Hypothalamus (tissue), 51 donors: Measurements from ENCODE around the gene DNHD1.

Experiments used
- DNase-seq, 51 donors: peaks; one replicate each; lab custom pipeline; 2025; lab: John Stamatoyannopoulos, UW

The DNHD1 gene

GRCh38 chr11:6497069-6497839, at the start of gene DNHD1:
Gene DNHD1, plus strand, starts transcription at chr11:6497280. Its CDS starts 936 bp downstream, at chr11:6498216.
- peak in 1 of 51 donors; percentile 23 for DNase-seq

DNA sequence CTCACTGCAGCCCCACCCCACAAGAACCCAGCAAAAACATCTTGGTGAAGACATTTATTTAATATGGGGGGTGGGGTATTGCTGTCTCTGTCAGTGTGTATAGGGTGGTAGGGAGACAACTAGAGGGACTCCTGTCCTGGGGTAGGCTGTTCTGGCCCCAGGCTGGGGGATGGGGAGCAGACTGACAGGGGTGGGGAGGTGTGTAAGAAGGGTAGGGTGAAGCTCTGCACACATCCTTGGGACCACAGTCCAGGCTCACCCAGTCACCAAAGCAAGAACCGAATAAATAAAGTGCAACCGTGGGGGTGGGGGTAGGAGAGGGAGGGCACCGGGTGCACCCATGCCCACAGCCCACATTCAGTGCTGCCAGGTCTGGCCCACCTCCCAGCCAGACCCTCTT, 48.5 kb upstream of the DNHD1 start:
- no peak for DNase-seq

DNA sequence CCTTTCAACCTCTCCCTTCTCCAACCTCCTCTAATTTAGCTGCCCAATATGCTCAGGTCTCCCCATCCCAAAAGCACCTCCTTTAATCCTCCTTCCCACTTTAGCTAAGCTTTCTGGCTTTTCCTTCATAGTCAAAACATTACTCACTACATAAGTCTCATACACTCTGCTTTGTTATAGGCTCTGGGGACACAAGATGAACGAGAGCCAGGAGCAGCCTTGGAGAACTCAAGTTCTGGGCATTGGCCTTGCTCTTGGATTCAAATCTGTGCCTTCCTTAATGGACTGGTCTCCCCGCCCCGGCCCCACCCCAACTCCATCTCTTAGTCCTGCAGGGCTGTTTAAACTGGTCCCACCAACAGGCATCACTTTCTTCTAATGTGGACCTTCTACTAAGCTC, 44.9 kb upstream of the DNHD1 start:
- DNase-seq, result no peak

- no peak for DNase-seq
These were observed 43.9 kb upstream of the DNHD1 start for GRCh38 chr11:6453152-6453551.

- DNase-seq, result no peak
These were observed 42.0 kb upstream of the DNHD1 start for GRCh38 chr11:6455070-6455469.

- no peak for DNase-seq
These were observed 40.6 kb upstream of the DNHD1 start for GRCh38 chr11:6456361-6457073.

DNA sequence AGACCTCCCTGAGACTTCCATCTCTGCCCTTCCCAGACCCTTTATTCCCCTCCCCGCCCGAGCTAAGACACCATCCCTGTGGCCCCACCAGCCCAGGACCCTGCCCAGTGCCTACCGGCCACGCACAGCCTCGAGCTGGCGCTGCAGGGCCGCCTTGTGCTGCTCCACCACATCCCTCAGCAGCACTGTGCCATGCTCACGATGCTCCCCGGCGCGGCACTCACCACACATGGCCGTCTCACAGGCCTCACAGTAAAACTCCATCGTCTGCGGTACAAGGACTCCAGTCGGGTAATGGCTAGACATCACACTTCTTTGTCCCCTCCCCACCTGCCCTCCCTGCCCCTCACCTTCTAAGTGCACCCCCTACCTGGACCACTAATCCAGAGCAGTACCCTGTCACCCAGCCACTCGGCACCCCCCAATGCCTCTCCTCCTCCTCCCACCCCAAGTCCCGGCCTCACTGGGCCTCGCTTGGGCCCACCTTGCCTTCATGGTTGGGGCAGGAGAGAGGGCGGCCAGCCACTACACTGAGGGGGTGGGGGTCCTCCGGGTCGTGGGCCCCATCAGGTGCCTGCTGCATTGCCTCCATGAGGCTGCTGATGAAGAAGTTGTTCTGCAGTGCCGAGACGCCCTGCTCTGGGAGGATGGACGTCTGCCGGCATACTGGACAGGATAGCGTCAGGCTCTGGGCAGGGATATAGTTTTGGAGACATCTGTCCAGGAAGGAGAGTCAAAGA, 39.3 kb upstream of the DNHD1 start:
- no peak for DNase-seq

- no peak for DNase-seq
These were observed 38.6 kb upstream of the DNHD1 start for GRCh38 chr11:6458352-6459098.

- DNase-seq, result no peak
These were observed 38.0 kb upstream of the DNHD1 start for GRCh38 chr11:6459099-6459450.

DNA sequence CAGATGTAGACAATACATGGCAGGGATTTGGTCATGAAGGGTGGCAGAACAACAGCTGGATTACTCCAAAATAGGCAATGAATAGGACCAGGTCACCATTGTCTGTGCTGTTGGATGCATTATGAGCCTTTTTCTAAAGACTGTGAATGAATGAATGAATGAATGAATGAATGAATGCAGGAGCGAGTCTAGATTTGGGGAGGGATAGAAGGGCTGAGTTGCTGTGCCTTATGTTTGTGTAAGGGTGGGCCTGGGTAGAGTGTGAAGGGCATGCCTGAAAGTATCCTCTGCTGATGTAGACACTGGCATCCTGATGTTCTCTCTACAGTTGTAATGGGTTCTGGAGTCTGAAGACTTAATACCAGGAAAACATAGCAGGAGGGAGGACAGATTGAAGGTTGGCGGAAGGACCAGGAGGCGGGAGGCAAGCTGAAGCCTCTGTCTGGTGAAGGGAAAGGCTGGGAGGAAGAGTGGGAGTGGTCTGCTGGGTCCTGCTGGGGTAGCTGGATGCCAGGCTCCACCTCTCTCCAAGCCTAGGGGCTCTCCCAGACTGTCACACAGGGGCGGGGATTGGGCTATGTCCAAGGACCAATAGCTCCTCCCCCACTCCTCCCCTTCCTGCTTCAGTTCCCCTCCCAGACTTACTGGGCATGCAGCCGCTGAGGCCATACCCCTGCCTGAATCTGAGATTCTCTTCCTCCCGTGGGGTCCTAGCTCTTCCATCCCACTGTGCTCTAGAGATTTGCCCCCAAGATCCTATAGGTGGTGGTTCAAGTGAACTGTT, 28.2 kb upstream of the DNHD1 start:
- peak in 48 of 51 donors; percentile 4 to 92 (median 70) for DNase-seq

- DNase-seq, result no peak
These were observed 27.5 kb upstream of the DNHD1 start for GRCh38 chr11:6469599-6469998.

- DNase-seq, result no peak
These were observed 24.1 kb upstream of the DNHD1 start for GRCh38 chr11:6472934-6473333.

GRCh38 chr11:6473451-6474412, 23.3 kb upstream of the DNHD1 start, which contains the start of gene TRIM3:
Gene TRIM3, minus strand, starts transcription at chr11:6473941. Its CDS starts 8,246 bp downstream, at chr11:6465695.
- DNase-seq, result peak; percentile 32 to 98 (median 88)

DNA sequence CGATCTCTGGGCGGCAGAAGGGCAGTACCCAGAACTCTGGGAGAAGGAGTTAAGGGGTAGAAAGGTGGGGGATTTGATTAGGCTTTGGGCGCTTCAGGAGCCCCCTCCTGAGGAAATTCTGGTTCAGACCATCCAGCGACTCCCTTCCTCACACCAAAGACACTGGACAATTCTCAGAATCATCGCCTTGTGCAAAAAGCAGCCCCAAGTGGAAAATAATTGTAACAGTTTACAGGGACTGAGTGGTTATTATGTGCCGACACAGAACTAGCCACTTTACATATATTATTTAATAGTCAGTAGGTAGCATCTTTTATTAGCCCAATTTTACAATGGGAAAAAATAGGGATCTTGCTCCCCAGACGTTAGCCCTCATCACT, 22.7 kb upstream of the DNHD1 start:
- no peak for DNase-seq

DNA sequence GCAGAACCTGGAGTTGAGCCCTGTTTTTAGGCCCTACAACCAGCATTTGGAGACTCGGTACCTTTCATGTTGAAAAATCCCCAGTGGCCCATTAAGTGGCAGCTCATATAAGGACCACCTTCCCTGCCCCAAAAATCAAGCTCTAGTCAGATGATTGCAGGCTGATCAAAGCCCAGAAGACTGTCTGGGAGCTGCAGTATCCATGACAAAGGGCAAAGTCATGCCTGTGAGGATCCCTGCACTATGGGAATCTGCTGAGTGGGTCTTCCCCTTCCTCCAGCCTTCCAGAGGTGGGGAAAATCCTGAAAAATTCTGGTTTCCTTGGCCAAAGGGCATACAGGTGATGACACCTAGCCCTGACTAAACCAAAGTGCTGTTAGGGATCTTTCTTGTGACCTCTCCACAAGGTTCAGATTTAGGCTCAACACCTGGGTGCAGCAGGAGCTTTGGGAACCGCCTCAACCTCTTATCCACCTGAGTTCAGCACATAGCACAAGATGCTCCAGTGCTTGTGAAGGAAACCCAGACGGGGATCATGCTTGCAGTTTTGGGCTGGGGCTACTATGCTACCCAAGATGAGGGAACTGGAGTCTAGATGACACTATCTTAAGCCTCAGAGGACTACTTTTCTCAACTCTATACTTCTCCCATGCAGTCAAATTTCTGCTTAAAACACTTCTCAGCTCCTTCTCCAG, 22.1 kb upstream of the DNHD1 start:
- peak in 1 of 51 donors; percentile 7 for DNase-seq

GRCh38 chr11:6475936-6476335, 21.1 kb upstream of the DNHD1 start:
- DNase-seq, result no peak

GRCh38 chr11:6476571-6476970, 20.5 kb upstream of the DNHD1 start:
- DNase-seq, result no peak

- DNase-seq, result no peak
These were observed 16.7 kb upstream of the DNHD1 start for GRCh38 chr11:6480299-6480914.
